Measurements from ENCODE around the gene PTGES3. TPM values are rescaled to one million over a fixed set of nuclear protein-coding genes. Genes with fewer than 3 reads are reported as not detected.
A peak's percentile ranks its signal among the peaks of the same experiment; 100 is the strongest.
"Not testable (repeated sequence)": the region's sequence is repeated elsewhere in the genome, so short reads cannot be mapped to it uniquely, and the experiment has no call there.

Gene PTGES3
- total RNA-seq, 3 donors from 2014 or later = 155 to 223 (median 164) TPM

DNA sequence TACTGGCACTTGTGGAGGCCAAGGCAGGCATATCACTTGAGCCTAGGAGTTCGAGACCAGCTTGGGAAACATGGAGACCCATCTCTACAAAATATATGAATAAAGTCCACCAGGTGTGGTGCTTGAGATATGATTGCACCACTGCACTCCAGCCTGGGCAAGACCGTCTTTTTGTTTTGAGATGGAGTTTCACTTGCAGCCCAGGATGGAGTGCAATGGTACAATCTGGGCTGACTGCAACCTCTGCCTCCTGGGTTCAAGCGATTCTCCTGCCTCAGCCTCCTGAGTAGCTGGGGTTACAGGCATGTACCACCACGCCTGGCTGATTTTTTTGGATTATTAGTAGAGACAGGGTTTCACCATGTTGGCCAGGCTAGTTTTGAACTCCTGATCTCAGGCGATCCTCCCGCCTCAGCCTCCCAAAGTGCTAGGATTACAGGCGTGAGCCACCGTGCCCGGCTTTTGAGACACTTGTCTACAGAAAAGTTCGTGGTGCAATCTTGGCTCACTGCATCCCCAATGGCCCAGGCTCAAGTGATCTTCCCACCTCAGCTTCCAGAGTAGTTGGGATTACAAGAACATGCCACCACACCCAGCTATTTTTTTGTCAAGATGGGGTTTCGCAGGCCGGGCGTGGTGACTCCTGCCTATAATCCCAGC is 26.0 kb downstream of the PTGES3 start:
- Histone ChIP-seq H3K4me3 (no peak overlapping the region), H3K36me3 (ENCODE audit: low read depth) (no peaks in the 10 kb centered on the region), H3K4me1 (ENCODE audit: low read depth) (no peaks in the 10 kb centered on the region), H3K9me3 (no peaks in the 10 kb centered on the region)
- intact Hi-C loops (cut with DNase I, micrococcal nuclease) = no loop called here
- peak; percentile 13 for ATAC-seq
- TF ChIP-seq CTCF (IDR thresholded peaks at IDR 0.05) = no peak
- peak in 1 of 3 donors; percentile 21 for DNase-seq

DNA sequence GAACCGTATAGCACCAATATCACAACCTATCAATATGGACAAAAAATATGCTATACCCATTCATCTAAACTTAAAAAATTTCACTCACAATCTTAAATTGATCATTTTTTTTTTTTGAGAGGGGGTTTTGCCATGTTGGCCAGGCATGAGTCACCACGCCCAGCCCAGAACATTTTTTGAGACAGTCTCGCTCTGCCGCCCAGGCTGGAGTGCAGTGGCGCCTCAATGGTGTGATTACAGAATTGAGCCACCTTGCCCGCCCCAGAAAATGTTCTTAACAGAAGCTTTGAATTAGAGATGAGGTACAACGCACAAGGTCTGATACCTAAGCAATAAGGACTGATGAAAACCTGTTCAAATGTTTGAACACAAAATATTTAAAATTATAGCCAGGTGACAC is 26.5 kb downstream of the PTGES3 start:
- intact Hi-C loops (cut with DNase I, micrococcal nuclease) = no loop called here
- ATAC-seq = no peak
- peak in 1 of 3 donors; percentile 14 for DNase-seq
- Histone ChIP-seq H3K9me3 (no peaks in the 10 kb centered on the region), H3K4me3 (no peak overlapping the region), H3K36me3 (ENCODE audit: low read depth) (no peaks in the 10 kb centered on the region), H3K4me1 (ENCODE audit: low read depth) (no peaks in the 10 kb centered on the region)
- TF ChIP-seq CTCF (IDR thresholded peaks at IDR 0.05) = no peak

- TF ChIP-seq CTCF (IDR thresholded peaks at IDR 0.05) = no peak
- DNase-seq = no peak
- H3K4me3 ChIP-seq = no peak overlapping the region
- peaks cover 12% of the 10 kb centered on the region for H3K9me3 ChIP-seq
- H3K36me3 ChIP-seq (ENCODE audit: low read depth) = no peaks in the 10 kb centered on the region
- H3K4me1 ChIP-seq (ENCODE audit: low read depth) = no peaks in the 10 kb centered on the region
- peak; percentile 76 for ATAC-seq
- intact Hi-C loops (cut with DNase I, micrococcal nuclease) = no loop called here
These were observed 29.2 kb downstream of the PTGES3 start for GRCh38 chr12:56658921-56659320.

- H3K36me3 ChIP-seq (ENCODE audit: low read depth) = no peaks in the 10 kb centered on the region
- DNase-seq (no peak), ATAC-seq (no peak)
- H3K9me3 ChIP-seq = peaks cover 12% of the 10 kb centered on the region
- intact Hi-C loops (cut with DNase I, micrococcal nuclease) = no loop called here
- TF ChIP-seq CTCF (IDR thresholded peaks at IDR 0.05) = no peak
- no peaks in the 10 kb centered on the region for H3K4me1 ChIP-seq (ENCODE audit: low read depth)
- H3K4me3 ChIP-seq = no peak overlapping the region
These were observed 30.4 kb downstream of the PTGES3 start for GRCh38 chr12:56657416-56658379.

DNA sequence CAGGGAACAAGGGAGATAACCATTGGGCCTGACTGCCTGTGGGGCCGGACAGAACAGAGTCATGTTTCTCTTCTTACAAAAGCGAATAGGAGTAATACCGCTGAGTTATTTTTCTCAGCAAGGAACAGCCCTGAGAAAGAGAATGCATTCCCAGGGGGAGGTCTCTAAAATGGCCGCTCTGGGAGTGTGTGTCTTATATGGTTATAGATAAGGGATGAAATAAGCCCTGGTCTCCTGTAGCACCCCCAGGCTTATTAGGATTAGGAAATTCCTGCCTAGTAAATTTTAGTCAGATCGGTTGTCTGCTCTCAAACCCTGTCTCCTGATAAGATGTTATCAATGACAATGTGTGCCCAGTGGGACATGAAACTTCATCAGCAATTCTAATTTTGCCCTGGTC is 34.3 kb downstream of the PTGES3 start:
- DNase-seq = peak in 1 of 3 donors; percentile 3

GRCh38 chr12:56648023-56648422 is 40.1 kb downstream of the PTGES3 start:
- H3K9me3 ChIP-seq; H3K4me3 ChIP-seq; H3K36me3 ChIP-seq (ENCODE audit: low read depth); intact Hi-C loops (cut with DNase I, micrococcal nuclease); ATAC-seq: not testable (repeated sequence)
- peak in 1 of 3 donors; percentile 8 for DNase-seq
- H3K4me1 ChIP-seq (ENCODE audit: low read depth) = peaks cover 18% of the 10 kb centered on the region

More for the DNA sequence above, 34.3 kb downstream of the PTGES3 start:
- ATAC-seq; intact Hi-C loops (cut with DNase I, micrococcal nuclease); H3K4me1 ChIP-seq (ENCODE audit: low read depth); H3K4me3 ChIP-seq; H3K36me3 ChIP-seq (ENCODE audit: low read depth): not testable (repeated sequence)
- H3K9me3 ChIP-seq = peaks cover 12% of the 10 kb centered on the region

Data from mucosa of descending colon (tissue), 3 donors.